ENCODE data around the gene KIF5B. TPM values are rescaled to one million over a fixed set of nuclear protein-coding genes. Genes with fewer than 3 reads are reported as not detected.
"Not testable (repeated sequence)": the region's sequence is repeated elsewhere in the genome, so short reads cannot be mapped to it uniquely, and the experiment has no call there.

The KIF5B gene
- total RNA-seq, 3 donors from 2014 or later, result 79.1 to 89.8 (median 81.9) TPM

DNA sequence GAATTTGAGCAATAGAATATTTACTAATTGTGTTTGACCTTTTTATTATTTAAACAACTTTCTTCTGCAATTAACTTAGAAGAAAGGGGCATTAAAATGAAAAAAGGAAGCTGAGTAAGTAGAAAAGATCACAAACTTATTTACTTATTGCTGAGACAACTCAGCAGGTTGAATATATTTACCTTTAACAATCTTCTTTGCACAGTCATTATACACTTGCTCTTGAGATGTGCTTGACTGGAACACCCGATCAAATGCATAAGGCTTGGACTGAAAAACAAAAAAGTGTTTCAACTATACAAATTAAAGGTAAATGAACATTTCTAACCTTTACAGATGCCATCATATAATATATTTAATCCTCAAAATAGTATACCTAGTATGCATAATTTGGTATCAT lies 7.9 kb downstream of the KIF5B start:
- peaks cover 93% of the 10 kb centered on the region for H3K4me1 Mint-ChIP-seq (ENCODE audit: low read depth)
- peaks cover 44% of the 10 kb centered on the region for H3K36me3 Mint-ChIP-seq (ENCODE audit: insufficient read depth)
- H3K27me3 Mint-ChIP-seq (ENCODE audit: low read depth), result no peaks in the 10 kb centered on the region
- no peak overlapping the region for H3K4me3 Mint-ChIP-seq
- no peak for ATAC-seq
- DNase-seq, result no peak
- H3K9me3 Mint-ChIP-seq, result no peaks in the 10 kb centered on the region

DNA sequence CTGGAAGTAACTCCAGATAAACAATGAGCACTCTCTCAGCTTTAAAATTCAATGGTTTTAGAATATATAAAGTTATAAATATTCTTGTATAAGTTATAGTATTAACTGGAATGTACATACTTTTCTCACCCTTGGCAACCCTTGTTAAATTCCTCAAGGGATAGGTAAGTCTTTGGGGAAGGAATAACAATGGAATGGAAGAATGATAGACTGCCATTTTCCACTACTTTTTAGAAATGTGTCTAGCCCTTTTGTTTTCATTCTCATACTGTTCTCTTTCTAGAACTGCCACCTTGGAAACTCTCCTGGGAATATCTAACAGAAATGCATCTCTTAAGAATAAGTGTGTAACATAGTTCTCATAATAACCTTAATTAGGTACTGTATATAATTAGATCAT lies 8.3 kb downstream of the KIF5B start:
- DNase-seq (no peak), ATAC-seq (no peak)
- Mint-ChIP-seq H3K9me3 (no peaks in the 10 kb centered on the region), H3K4me1 (ENCODE audit: low read depth) (peaks cover 93% of the 10 kb centered on the region), H3K27me3 (ENCODE audit: low read depth) (no peaks in the 10 kb centered on the region), H3K4me3 (no peak overlapping the region), H3K36me3 (ENCODE audit: insufficient read depth) (peaks cover 44% of the 10 kb centered on the region)

DNA sequence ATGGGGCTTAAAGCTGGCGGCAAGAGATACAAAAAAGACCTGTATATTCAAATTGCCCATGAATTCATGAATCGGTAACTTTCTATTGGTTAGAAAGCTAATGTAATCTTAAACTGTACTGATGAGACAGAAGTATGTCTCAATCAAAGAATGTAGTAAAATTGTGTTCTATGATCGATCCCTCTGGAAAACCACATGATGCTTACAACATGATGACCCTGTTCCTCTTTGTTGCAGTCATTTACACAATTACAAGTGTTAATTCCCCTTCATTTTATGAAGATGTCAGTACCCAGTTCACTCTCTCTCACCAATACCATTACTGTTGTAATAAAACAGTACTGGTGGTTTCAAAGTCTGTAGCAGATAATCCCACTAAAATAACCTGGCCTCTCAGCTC lies 10.1 kb downstream of the KIF5B start:
- no peak for ATAC-seq
- no peaks in the 10 kb centered on the region for H3K27me3 Mint-ChIP-seq (ENCODE audit: low read depth)
- H3K9me3 Mint-ChIP-seq, result no peaks in the 10 kb centered on the region
- no peak overlapping the region for H3K4me3 Mint-ChIP-seq
- H3K4me1 Mint-ChIP-seq (ENCODE audit: low read depth), result peaks cover 91% of the 10 kb centered on the region
- peaks cover 52% of the 10 kb centered on the region for H3K36me3 Mint-ChIP-seq (ENCODE audit: insufficient read depth)
- DNase-seq, result no peak

DNA sequence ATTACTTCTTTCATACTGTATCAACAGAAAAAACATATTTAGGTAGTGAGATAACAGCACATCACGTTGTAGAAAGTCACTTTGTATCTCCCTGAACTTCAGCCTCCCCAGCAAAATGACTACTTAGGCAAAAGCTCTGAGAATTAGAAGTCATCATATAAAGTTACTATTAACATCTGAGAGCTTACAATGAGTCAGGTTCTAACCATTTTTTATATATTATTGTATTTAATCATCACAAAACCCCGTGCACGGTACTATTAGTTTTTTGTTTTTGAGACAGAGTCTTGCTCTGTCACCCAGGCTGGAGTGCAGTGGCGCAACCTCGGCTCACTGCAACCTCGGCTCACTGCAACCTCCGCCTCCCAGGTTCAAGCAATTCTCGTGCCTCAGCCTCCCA lies 13.5 kb downstream of the KIF5B start:
- Mint-ChIP-seq H3K36me3 (ENCODE audit: insufficient read depth) (peaks cover 50% of the 10 kb centered on the region), H3K4me3 (peak overlapping the region; percentile 45)

DNA sequence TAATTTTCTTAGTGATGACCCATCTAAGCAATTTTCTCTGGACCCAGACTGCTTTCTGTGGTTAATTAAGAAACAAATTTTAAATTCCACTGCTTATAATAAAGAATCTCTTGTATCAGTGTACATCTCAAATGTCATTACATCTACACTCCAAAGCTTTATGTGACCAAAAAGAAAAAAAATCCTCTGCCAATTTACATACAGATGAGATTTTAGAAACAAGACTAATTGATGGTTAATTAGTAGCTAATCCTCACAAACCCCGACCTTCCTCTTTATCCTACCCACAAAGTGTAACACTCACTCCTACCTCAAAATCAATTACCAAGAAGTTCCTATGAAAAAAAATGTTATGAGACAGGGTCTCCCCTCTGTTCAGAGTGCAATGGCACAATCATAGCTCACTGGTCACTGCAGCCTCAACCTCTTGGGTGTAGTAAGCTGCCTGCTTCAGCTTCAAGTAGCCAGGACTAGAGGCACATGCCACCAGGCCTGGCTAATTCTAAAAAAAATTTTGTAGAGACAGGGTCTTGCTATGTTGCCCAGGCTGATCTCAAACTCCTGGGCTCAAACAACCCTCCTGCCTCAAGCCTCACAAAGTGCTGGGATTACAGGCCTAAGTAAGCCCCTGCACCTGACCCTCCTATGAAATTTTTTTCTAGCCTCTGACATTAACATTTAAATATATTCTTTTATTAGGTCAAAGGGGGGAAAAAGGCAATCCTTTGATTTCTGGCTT lies 14.8 kb downstream of the KIF5B start:
- H3K4me3 Mint-ChIP-seq, result peak overlapping the region; percentile 1
- no peaks in the 10 kb centered on the region for H3K27me3 Mint-ChIP-seq (ENCODE audit: low read depth)
- no peak for DNase-seq
- ATAC-seq, result no peak
- peaks cover 49% of the 10 kb centered on the region for H3K36me3 Mint-ChIP-seq (ENCODE audit: insufficient read depth)
- no peaks in the 10 kb centered on the region for H3K9me3 Mint-ChIP-seq
- peaks cover 63% of the 10 kb centered on the region for H3K4me1 Mint-ChIP-seq (ENCODE audit: low read depth)

More for the DNA sequence above, 13.5 kb downstream of the KIF5B start:
- not testable (repeated sequence) for H3K9me3 Mint-ChIP-seq; H3K27me3 Mint-ChIP-seq (ENCODE audit: low read depth); DNase-seq
- H3K4me1 Mint-ChIP-seq (ENCODE audit: low read depth), result peaks cover 73% of the 10 kb centered on the region
- ATAC-seq, result peak; percentile 30 to 67

DNA sequence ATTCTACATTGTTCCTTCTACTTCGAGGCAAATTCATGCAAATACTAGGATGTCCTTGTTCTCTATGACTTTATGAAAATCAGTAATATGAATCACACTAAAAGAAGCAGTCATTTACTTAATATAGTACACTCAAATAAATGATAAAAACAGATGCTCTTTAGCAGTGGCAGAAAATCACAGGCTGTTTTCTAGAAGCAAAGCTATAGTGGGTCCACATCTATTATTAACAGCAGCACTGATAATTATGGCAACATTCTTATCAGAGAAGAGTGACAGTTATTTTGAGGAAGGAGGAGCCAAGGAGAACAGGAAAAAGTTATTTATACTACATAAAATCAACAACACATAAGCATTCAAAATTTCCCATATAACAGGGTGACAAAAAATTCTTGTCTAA lies 16.5 kb downstream of the KIF5B start:
- ATAC-seq (no peak), DNase-seq (no peak)
- H3K9me3 Mint-ChIP-seq, result no peaks in the 10 kb centered on the region
- no peaks in the 10 kb centered on the region for H3K27me3 Mint-ChIP-seq (ENCODE audit: low read depth)
- no peak overlapping the region for H3K4me3 Mint-ChIP-seq
- H3K4me1 Mint-ChIP-seq (ENCODE audit: low read depth), result peaks cover 46% of the 10 kb centered on the region
- H3K36me3 Mint-ChIP-seq (ENCODE audit: insufficient read depth), result peaks cover 42% of the 10 kb centered on the region

DNA sequence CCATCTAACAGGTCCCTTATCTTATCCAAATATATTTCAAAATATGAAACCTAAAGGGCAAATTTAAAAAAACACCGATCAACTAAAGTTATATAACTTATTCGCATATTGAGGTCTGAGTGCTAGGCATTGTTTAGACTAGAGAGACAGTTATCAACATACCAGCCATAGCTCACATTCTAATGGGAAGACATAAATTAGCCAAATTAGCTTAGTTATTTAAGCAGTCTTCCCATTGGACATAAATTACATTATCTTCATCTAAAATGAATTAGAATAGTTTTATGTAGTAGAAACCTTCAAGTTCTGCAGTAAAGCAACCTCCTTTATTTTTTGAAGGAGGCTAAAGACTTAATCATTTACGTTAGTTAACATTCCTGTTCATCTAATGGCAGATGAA lies 17.4 kb downstream of the KIF5B start:
- no peaks in the 10 kb centered on the region for H3K27me3 Mint-ChIP-seq (ENCODE audit: low read depth)
- no peak overlapping the region for H3K4me3 Mint-ChIP-seq
- H3K36me3 Mint-ChIP-seq (ENCODE audit: insufficient read depth), result peaks cover 38% of the 10 kb centered on the region
- ATAC-seq (no peak), DNase-seq (no peak)
- H3K4me1 Mint-ChIP-seq (ENCODE audit: low read depth), result peaks cover 37% of the 10 kb centered on the region
- H3K9me3 Mint-ChIP-seq, result no peaks in the 10 kb centered on the region

DNA sequence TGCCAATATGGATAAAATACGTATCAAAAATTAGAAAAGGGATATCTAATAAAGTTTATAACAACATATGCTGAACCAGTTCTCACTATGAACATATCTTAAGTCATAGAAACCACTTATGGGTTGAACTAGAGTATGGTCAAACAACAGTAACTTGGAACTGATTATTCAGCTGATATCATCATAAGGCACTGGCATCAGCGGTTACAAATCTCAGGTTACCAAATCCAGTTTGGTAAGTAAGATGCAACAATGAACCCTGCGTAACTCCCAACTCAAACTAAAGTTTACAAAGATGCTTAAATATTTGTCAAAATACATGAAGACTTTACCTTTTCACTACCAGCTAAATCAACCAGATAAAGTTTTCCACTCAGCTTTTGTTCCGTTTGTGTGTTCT lies 19.3 kb downstream of the KIF5B start:
- peaks cover 19% of the 10 kb centered on the region for H3K4me1 Mint-ChIP-seq (ENCODE audit: low read depth)
- DNase-seq (no peak), ATAC-seq (no peak)
- H3K4me3 Mint-ChIP-seq, result no peak overlapping the region
- no peaks in the 10 kb centered on the region for H3K27me3 Mint-ChIP-seq (ENCODE audit: low read depth)
- peaks cover 44% of the 10 kb centered on the region for H3K36me3 Mint-ChIP-seq (ENCODE audit: insufficient read depth)
- no peaks in the 10 kb centered on the region for H3K9me3 Mint-ChIP-seq

DNA sequence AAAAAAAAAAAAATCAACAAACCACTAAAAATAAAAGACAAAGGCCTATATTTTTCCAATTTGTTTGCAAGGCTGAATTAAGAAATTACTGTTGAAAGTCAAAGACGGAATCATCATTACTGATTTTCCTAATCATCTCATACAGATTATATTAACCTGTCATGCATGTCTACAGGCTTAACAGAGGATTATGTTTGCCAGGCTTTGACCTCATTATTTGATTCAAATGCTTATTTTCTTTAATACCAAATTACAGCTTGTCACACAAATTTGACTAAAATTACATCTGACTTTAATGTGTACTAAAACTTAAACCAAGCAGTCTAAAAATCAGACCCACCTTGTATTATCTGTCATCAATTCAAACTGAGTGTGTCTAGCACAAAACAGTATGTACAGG lies 21.2 kb downstream of the KIF5B start:
- DNase-seq (no peak), ATAC-seq (no peak)
- no peaks in the 10 kb centered on the region for H3K27me3 Mint-ChIP-seq (ENCODE audit: low read depth)
- H3K36me3 Mint-ChIP-seq (ENCODE audit: insufficient read depth), result peaks cover 50% of the 10 kb centered on the region
- H3K4me3 Mint-ChIP-seq, result no peak overlapping the region
- H3K9me3 Mint-ChIP-seq, result no peaks in the 10 kb centered on the region
- peaks cover 7% of the 10 kb centered on the region for H3K4me1 Mint-ChIP-seq (ENCODE audit: low read depth)

DNA sequence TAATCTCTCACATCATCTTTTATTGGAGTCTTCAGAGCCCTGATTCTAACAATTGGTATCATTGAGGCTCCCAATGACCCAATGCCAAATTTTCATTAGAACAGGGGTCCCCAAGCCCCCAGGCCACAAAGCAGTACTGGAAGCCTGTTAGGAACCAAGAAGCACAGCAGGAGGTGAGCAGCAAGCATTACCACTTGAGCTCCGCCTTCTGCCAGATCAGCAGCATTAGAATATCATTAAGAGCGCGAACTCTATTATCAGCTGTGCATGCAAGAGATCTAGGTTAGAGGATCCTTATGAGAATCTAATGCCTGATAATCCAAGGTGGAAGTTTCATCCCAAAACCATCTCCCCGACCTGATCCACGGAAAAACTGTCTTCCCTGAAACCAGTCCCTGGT lies 23.1 kb downstream of the KIF5B start:
- Mint-ChIP-seq H3K4me1 (ENCODE audit: low read depth) (peaks cover 6% of the 10 kb centered on the region), H3K9me3 (no peaks in the 10 kb centered on the region), H3K36me3 (ENCODE audit: insufficient read depth) (peaks cover 55% of the 10 kb centered on the region)

DNA sequence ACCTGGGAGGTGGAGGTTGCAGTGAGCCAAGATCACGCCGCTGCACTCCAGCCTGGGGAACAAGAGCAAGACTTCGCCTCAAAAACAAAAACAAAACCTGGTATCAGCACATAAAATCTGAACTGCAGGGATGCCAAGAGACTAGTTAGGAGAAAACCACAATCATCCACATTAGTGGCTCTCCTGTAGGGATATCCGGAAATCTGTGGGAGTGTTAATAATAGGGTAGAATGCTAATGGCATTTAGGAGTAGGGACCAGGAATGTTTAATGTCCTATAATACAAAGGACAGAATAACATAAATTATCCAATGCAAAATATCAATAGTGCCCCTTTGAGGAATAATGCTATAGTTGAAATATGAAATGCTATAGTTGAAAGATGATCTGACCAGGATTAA lies 24.3 kb downstream of the KIF5B start:
- no peak for DNase-seq
- Mint-ChIP-seq H3K4me3 (no peak overlapping the region), H3K27me3 (ENCODE audit: low read depth) (no peaks in the 10 kb centered on the region), H3K36me3 (ENCODE audit: insufficient read depth) (peaks cover 46% of the 10 kb centered on the region), H3K9me3 (no peaks in the 10 kb centered on the region), H3K4me1 (ENCODE audit: low read depth) (peaks cover 6% of the 10 kb centered on the region)
- ATAC-seq, result no peak

More for the DNA sequence above, 23.1 kb downstream of the KIF5B start:
- Mint-ChIP-seq H3K4me3 (no peak overlapping the region), H3K27me3 (ENCODE audit: low read depth) (no peaks in the 10 kb centered on the region)
- no peak for ATAC-seq
- DNase-seq, result no peak

DNA sequence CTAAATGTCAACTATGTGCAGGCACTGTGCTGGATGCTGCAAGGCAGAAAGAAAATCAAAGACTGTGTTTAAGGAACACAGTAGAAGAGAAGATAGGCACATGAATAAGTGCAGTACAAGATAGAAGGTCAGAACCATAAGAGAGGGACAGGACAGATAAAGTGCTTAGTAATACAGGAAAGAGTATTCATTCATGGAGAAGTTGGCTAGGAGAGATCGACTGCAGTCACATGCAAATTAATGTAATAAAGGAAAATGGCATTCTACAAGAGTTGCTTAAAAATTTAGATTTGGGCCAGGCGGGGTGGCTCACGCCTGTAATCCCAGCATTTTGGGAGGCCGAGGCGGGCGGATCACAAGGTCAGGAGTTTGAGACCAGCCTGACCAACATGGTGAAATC lies 24.8 kb downstream of the KIF5B start:
- ATAC-seq, result no peak
- no peaks in the 10 kb centered on the region for H3K27me3 Mint-ChIP-seq (ENCODE audit: low read depth)
- no peak overlapping the region for H3K4me3 Mint-ChIP-seq
- H3K4me1 Mint-ChIP-seq (ENCODE audit: low read depth), result peaks cover 6% of the 10 kb centered on the region
- DNase-seq, result no peak
- no peaks in the 10 kb centered on the region for H3K9me3 Mint-ChIP-seq
- peaks cover 44% of the 10 kb centered on the region for H3K36me3 Mint-ChIP-seq (ENCODE audit: insufficient read depth)

DNA sequence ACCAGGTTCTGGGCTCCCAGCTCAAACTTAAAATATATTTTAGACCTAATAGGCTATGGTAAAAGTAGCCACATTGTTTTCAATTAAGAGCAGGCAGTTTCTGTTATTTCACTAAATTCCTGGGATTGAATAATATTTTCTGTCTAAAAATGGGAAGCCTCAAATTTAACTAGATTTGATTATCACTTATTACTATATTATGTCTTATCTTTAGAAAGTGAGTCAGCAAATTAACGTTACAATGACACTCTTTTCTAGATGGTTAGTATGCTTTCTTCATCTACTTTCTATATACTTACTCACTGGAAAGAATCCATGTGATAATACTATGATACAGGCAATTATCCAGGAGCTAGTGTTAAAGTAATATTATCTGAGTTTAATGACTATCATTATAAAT lies 27.5 kb downstream of the KIF5B start:
- no peak for ATAC-seq
- H3K4me1 Mint-ChIP-seq (ENCODE audit: low read depth), result peaks cover 6% of the 10 kb centered on the region
- peaks cover 34% of the 10 kb centered on the region for H3K36me3 Mint-ChIP-seq (ENCODE audit: insufficient read depth)

DNA sequence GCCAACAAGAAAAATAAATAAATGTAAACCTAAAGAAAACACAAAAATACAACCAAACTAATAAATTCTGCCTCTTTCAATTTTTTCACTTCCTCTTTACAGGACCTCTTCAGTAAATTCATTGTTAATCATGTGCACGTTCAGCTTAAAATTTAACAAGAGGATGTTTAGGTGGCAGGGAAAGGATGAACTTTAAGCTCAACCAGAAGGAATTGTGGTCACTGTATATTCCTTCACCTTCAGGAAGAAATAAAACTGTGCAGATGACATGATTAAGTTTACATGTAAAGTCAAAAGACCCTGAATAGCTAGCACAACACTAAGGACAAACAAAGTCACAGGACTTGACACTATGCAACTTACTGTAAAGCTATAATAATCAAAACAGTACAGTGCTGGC lies 33.0 kb downstream of the KIF5B start:
- H3K36me3 Mint-ChIP-seq (ENCODE audit: insufficient read depth), result peaks cover 30% of the 10 kb centered on the region
- H3K27me3 Mint-ChIP-seq (ENCODE audit: low read depth), result no peaks in the 10 kb centered on the region
- H3K9me3 Mint-ChIP-seq, result no peaks in the 10 kb centered on the region
- ATAC-seq (no peak), DNase-seq (no peak)
- peaks cover 2% of the 10 kb centered on the region for H3K4me1 Mint-ChIP-seq (ENCODE audit: low read depth)
- no peak overlapping the region for H3K4me3 Mint-ChIP-seq

More for the DNA sequence above, 27.5 kb downstream of the KIF5B start:
- no peak for DNase-seq
- H3K9me3 Mint-ChIP-seq, result no peaks in the 10 kb centered on the region
- no peak overlapping the region for H3K4me3 Mint-ChIP-seq
- H3K27me3 Mint-ChIP-seq (ENCODE audit: low read depth), result no peaks in the 10 kb centered on the region

DNA sequence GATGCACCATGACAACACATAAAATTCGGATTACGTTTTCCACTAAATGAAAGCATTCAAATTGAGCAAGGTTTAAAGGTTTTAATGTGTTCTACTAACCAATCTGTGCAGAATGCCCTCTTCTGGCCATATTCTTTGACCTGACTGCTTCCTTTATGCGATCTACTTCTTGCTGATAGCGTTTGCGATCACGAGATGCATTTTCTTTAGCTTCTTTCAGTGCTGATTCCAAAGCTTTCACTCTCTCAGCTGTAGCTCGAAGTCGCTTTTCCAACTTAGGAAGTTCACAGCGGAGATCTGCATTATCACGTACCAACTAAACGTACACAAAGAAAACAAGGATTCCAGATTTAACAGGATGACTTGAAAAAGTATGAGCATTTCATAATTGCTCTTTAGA lies 39.2 kb downstream of the KIF5B start:
- H3K9me3 Mint-ChIP-seq, result no peaks in the 10 kb centered on the region
- H3K4me3 Mint-ChIP-seq, result no peak overlapping the region
- H3K4me1 Mint-ChIP-seq (ENCODE audit: low read depth), result no peaks in the 10 kb centered on the region
- DNase-seq (no peak), ATAC-seq (no peak)
- peaks cover 38% of the 10 kb centered on the region for H3K36me3 Mint-ChIP-seq (ENCODE audit: insufficient read depth)
- H3K27me3 Mint-ChIP-seq (ENCODE audit: low read depth), result no peaks in the 10 kb centered on the region
